Neural progenitor cell (in vitro differentiated cells): ENCODE data around the gene MAP2K2. TPM values are rescaled to one million over a fixed set of nuclear protein-coding genes. Genes with fewer than 3 reads are reported as not detected.
A peak's percentile ranks its signal among the peaks of the same experiment; 100 is the strongest.

Source experiments
- DNase-seq: peaks from one replicate; pipeline ENCODE4 v3.0.0-alpha.2; 2016; ENCODE audit warnings: low spot score
- H2AFZ ChIP-seq: fragments of 200-600 bp; sonication (generic); replicated peaks from 2 replicates; pipeline ENCODE4 v1.6.1; 2016; ENCODE audit warnings: antibody characterized with exemption
- H3F3A ChIP-seq: fragments of 200-600 bp; sonication (generic); 2 replicates; pipeline ENCODE4 v1.6.1; 2016; ENCODE audit warnings: antibody characterized with exemption, low read depth
- H3K27ac ChIP-seq: fragments of 200-600 bp; sonication (generic); 2 replicates; pipeline ENCODE4 v1.5.1; 2016; ENCODE audit warnings: mild to moderate bottlenecking
- H3K27me3 ChIP-seq: fragments of 200-600 bp; sonication (generic); 2 replicates; pipeline ENCODE4 v1.6.1; 2016; ENCODE audit warnings: mild to moderate bottlenecking, moderate library complexity
- H3K36me3 ChIP-seq: fragments of 200-600 bp; sonication (generic); 2 replicates; pipeline ENCODE4 v1.5.1; 2016
- H3K4me1 ChIP-seq: fragments of 200-600 bp; sonication (generic); 2 replicates; pipeline ENCODE4 v1.6.1; 2016; ENCODE audit warnings: mixed run types
- H3K4me2 ChIP-seq: fragments of 200-600 bp; sonication (generic); 2 replicates; pipeline ENCODE4 v1.6.1; 2016
- H3K4me3 ChIP-seq: fragments of 200-600 bp; sonication (generic); 2 replicates; pipeline ENCODE4 v1.5.1; 2016
- H3K79me2 ChIP-seq: fragments of 200-600 bp; sonication (generic); 2 replicates; pipeline ENCODE4 v1.6.1; 2016; ENCODE audit warnings: low read depth
- H3K9ac ChIP-seq: fragments of 200-600 bp; sonication (generic); 2 replicates; pipeline ENCODE4 v1.6.1; 2016
- H3K9me3 ChIP-seq: fragments of 200-600 bp; sonication (generic); 2 replicates; pipeline ENCODE4 v1.5.1; 2016; ENCODE audit warnings: low read depth
- H4K20me1 ChIP-seq: fragments of 200-600 bp; sonication (generic); 2 replicates; pipeline ENCODE4 v1.6.1; 2016; ENCODE audit warnings: low read depth
- H3K27ac Mint-ChIP-seq: 3 replicates; pipeline ENCODE4 v1.8.0; 2021; ENCODE audit warnings: mixed read lengths
- H3K27me3 Mint-ChIP-seq: 2 replicates; pipeline ENCODE4 v1.8.0; 2022; ENCODE audit warnings: low read depth, mild to moderate bottlenecking, inconsistent platforms, moderate library complexity, mixed read lengths; ENCODE audit not compliant: insufficient read depth
- H3K36me3 Mint-ChIP-seq: 3 replicates; pipeline ENCODE4 v1.8.0; 2021; ENCODE audit warnings: mixed read lengths
- H3K4me1 Mint-ChIP-seq: 3 replicates; pipeline ENCODE4 v1.8.0; 2021; ENCODE audit warnings: mixed read lengths
- H3K4me3 Mint-ChIP-seq: 3 replicates; pipeline ENCODE4 v1.8.0; 2021; ENCODE audit warnings: mild to moderate bottlenecking, moderate library complexity, mixed read lengths
- H3K9me3 Mint-ChIP-seq: 3 replicates; pipeline ENCODE4 v1.8.0; 2020; ENCODE audit warnings: mixed read lengths
- CTCF ChIP-seq: fragments of 200-600 bp; sonication (generic); IDR thresholded peaks from 2 replicates; pipeline ENCODE4 v1.5.1; 2017; ENCODE audit warnings: antibody characterized with exemption, mild to moderate bottlenecking
- EZH2 ChIP-seq: fragments of 200-600 bp; sonication (generic); IDR thresholded peaks from 2 replicates; pipeline ENCODE4 v1.6.1; 2017; ENCODE audit warnings: antibody characterized with exemption, mild to moderate bottlenecking, moderate library complexity
- EZH2phosphoT487 ChIP-seq: fragments of 200-600 bp; sonication (generic); IDR thresholded peaks from 2 replicates; pipeline ENCODE4 v1.6.1; 2017; ENCODE audit warnings: antibody characterized with exemption
- total RNA-seq: library from RNA; depleted of rRNA; stranded (reverse); fragments of >200 nt; gene quantifications from 2 replicates; pipeline ENCODE4 v1.2.3, GENCODE V29; 2015; ENCODE audit warnings: low replicate concordance

The MAP2K2 gene
- total RNA-seq, 1 donor from 2014 or later: 69.7 TPM

GRCh38 chr19:4124638-4125037 lies 716 bp upstream of the MAP2K2 start:
- peaks cover 14% of the 10 kb centered on the region for H3K4me1 Mint-ChIP-seq
- Histone ChIP-seq H2AFZ (peak overlapping the region; percentile 99), H3K9ac (no peak overlapping the region)

GRCh38 chr19:4122480-4122879 lies 1.4 kb downstream of the MAP2K2 start:
- H3K9me3 Mint-ChIP-seq: no peaks in the 10 kb centered on the region
- peaks cover 57% of the 10 kb centered on the region for H3K79me2 ChIP-seq
- no peaks in the 10 kb centered on the region for H3K9me3 ChIP-seq
- H3K4me1 Mint-ChIP-seq: peaks cover 14% of the 10 kb centered on the region
- peak overlapping the region; percentile 100 for H3K9ac ChIP-seq
- H3K4me3 ChIP-seq: peak overlapping the region; percentile 99
- no peaks in the 10 kb centered on the region for H3K27me3 ChIP-seq
- peak overlapping the region; percentile 97 for H3K4me2 ChIP-seq
- peak overlapping the region; percentile 95 for H3K4me3 Mint-ChIP-seq
- no peaks in the 10 kb centered on the region for H3F3A ChIP-seq
- no peak overlapping the region for H3K27ac ChIP-seq
- no peaks in the 10 kb centered on the region for H3K36me3 ChIP-seq
- peaks cover 45% of the 10 kb centered on the region for H4K20me1 ChIP-seq
- no peak for DNase-seq
- H3K36me3 Mint-ChIP-seq: peaks cover 5% of the 10 kb centered on the region
- peak overlapping the region; percentile 93 for H3K27ac Mint-ChIP-seq
- TF ChIP-seq EZH2 (no peak), CTCF (no peak), EZH2phosphoT487 (no peak)
- no peak overlapping the region for H2AFZ ChIP-seq
- H3K4me1 ChIP-seq: peaks cover 10% of the 10 kb centered on the region
- H3K27me3 Mint-ChIP-seq: peaks cover 9% of the 10 kb centered on the region

More at GRCh38 chr19:4124638-4125037, 716 bp upstream of the MAP2K2 start:
- Histone ChIP-seq H3F3A (no peaks in the 10 kb centered on the region), H3K27me3 (no peaks in the 10 kb centered on the region), H3K4me3 (peak overlapping the region; percentile 99), H3K9me3 (no peaks in the 10 kb centered on the region), H3K4me1 (peaks cover 10% of the 10 kb centered on the region), H3K27ac (no peak overlapping the region), H3K79me2 (peaks cover 39% of the 10 kb centered on the region), H4K20me1 (peaks cover 25% of the 10 kb centered on the region), H3K4me2 (peak overlapping the region; percentile 95), H3K36me3 (no peaks in the 10 kb centered on the region)
- H3K9me3 Mint-ChIP-seq: no peaks in the 10 kb centered on the region
- DNase-seq: peak; percentile 19
- TF ChIP-seq EZH2phosphoT487 (no peak), EZH2 (no peak), CTCF (no peak)
- H3K36me3 Mint-ChIP-seq: peaks cover 2% of the 10 kb centered on the region
- peak overlapping the region; percentile 83 for H3K4me3 Mint-ChIP-seq
- peak overlapping the region; percentile 29 for H3K27ac Mint-ChIP-seq
- H3K27me3 Mint-ChIP-seq: peaks cover 6% of the 10 kb centered on the region

GRCh38 chr19:4121815-4122214 lies 2.1 kb downstream of the MAP2K2 start:
- no peak for TF ChIP-seq CTCF
- no peak for TF ChIP-seq EZH2phosphoT487
- no peak for TF ChIP-seq EZH2
- no peaks in the 10 kb centered on the region for H3K9me3 ChIP-seq
- H3K4me2 ChIP-seq: no peak overlapping the region
- no peak for DNase-seq
- H3K36me3 ChIP-seq: no peaks in the 10 kb centered on the region
- H3K79me2 ChIP-seq: peaks cover 57% of the 10 kb centered on the region
- H3K4me3 ChIP-seq: no peak overlapping the region
- peaks cover 10% of the 10 kb centered on the region for H3K4me1 ChIP-seq
- no peak overlapping the region for H3K9ac ChIP-seq
- Mint-ChIP-seq H3K9me3 (no peaks in the 10 kb centered on the region), H3K36me3 (peaks cover 5% of the 10 kb centered on the region), H3K4me1 (peaks cover 14% of the 10 kb centered on the region), H3K4me3 (no peak overlapping the region), H3K27me3 (peaks cover 6% of the 10 kb centered on the region), H3K27ac (no peak overlapping the region)
- no peaks in the 10 kb centered on the region for H3F3A ChIP-seq
- H3K27ac ChIP-seq: no peak overlapping the region
- peaks cover 46% of the 10 kb centered on the region for H4K20me1 ChIP-seq
- no peak overlapping the region for H2AFZ ChIP-seq
- H3K27me3 ChIP-seq: no peaks in the 10 kb centered on the region
